ENCODE data around the gene PPIA. TPM values are rescaled to one million over a fixed set of nuclear protein-coding genes. Genes with fewer than 3 reads are reported as not detected.
A peak's percentile ranks its signal among the peaks of the same experiment; 100 is the strongest.
"Not testable (repeated sequence)": the region's sequence is repeated elsewhere in the genome, so short reads cannot be mapped to it uniquely, and the experiment has no call there.

PPIA gene
- total RNA-seq, 4 donors from 2014 or later = 1,097 to 2,167 (median 1,431) TPM

DNA sequence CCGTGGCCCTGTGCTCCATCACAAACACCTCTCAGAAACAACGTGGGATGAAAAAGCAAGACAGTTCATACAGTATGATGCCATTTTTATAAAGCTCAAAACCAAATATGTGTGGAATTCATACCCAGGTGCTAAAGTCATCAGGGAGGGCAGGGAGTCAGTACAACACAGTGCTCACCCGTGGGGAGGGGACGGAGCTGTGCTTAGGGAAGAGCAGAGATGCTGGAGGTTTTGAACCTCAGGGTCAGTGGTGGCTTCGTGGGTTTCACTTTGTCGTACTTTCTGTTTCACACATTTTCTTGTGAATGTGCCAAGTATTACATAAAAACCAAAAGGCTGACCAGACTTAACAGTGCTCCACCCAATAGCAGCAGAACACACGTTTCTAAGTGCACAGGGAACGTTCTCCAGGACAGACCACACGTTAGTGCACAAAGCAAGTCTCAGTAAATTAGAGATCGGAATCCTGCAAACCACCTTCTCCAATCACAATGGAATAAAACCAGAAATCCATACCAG lies 26.6 kb upstream of the PPIA start:
- Histone ChIP-seq H3K4me3 (peak overlapping the region in 1 of 2 donors; percentile 21), H3K9me3 (no peaks in the 10 kb centered on the region), H3K36me3 (peaks cover 0 to 32% of the 10 kb centered on the region in 2 donors), H3K27me3 (no peaks in the 10 kb centered on the region), H3K27ac (peak overlapping the region; percentile 7 to 84 (median 82)), H3K4me1 (peaks cover 0 to 41% (median 35%) of the 10 kb centered on the region in 3 donors)
- ATAC-seq = peak; percentile 71
- 6 to 10% methylated on average over 6 to 10 of the region's 10 CpGs for WGBS, 2 donors (ENCODE audit: low coverage in 1 of 2)
- peak; percentile 53 for TF ChIP-seq POLR2AphosphoS5 (IDR thresholded peaks at IDR 0.05)
- TF ChIP-seq, protein P1, sequence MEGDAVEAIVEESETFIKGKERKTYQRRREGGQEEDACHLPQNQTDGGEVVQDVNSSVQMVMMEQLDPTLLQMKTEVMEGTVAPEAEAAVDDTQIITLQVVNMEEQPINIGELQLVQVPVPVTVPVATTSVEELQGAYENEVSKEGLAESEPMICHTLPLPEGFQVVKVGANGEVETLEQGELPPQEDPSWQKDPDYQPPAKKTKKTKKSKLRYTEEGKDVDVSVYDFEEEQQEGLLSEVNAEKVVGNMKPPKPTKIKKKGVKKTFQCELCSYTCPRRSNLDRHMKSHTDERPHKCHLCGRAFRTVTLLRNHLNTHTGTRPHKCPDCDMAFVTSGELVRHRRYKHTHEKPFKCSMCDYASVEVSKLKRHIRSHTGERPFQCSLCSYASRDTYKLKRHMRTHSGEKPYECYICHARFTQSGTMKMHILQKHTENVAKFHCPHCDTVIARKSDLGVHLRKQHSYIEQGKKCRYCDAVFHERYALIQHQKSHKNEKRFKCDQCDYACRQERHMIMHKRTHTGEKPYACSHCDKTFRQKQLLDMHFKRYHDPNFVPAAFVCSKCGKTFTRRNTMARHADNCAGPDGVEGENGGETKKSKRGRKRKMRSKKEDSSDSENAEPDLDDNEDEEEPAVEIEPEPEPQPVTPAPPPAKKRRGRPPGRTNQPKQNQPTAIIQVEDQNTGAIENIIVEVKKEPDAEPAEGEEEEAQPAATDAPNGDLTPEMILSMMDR (IDR thresholded peaks at IDR 0.05) = no peak

DNA sequence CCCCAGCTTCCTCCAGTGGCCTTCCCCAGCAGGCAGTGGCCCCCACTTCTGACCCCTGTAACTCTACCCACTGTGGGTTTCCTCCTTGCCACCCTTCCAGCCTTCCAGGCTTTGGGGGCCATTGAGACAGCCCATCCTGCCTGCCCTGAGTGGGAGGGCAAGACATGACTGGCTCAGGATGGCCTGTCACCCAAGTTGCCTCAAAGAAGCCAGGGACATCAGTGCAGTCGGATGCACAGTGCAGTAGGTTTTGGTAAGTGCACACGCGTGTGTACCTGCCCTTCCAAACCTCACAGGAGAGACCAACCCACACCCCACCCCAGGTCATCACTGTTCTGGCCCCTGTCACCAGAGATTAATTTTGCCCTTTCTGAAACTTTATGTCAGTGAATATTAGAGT lies 25.1 kb upstream of the PPIA start:
- 69% methylated on average over 3 of the region's 3 CpGs; no CpG with 5 or more reads in 1 of the 2 donors for WGBS, 2 donors (ENCODE audit: low coverage in 1 of 2)
- H3K27ac ChIP-seq = peak overlapping the region in 1 of 4 donors; percentile 84
- no peak for TF ChIP-seq POLR2AphosphoS5 (IDR thresholded peaks at IDR 0.05)
- TF ChIP-seq EP300 (IDR thresholded peaks at IDR 0.05) = no peak
- TF ChIP-seq, protein P1 (IDR thresholded peaks at IDR 0.05) = no peak
- TF ChIP-seq POLR2A (IDR thresholded peaks at IDR 0.05) = no peak
- no peak for ATAC-seq
- H3K4me3 ChIP-seq = no peak overlapping the region
- H3K9me3 ChIP-seq = no peaks in the 10 kb centered on the region
- peaks cover 0 to 41% (median 35%) of the 10 kb centered on the region in 3 donors for H3K4me1 ChIP-seq
- H3K36me3 ChIP-seq = peaks cover 0 to 16% of the 10 kb centered on the region in 2 donors
- H3K27me3 ChIP-seq = no peaks in the 10 kb centered on the region

DNA sequence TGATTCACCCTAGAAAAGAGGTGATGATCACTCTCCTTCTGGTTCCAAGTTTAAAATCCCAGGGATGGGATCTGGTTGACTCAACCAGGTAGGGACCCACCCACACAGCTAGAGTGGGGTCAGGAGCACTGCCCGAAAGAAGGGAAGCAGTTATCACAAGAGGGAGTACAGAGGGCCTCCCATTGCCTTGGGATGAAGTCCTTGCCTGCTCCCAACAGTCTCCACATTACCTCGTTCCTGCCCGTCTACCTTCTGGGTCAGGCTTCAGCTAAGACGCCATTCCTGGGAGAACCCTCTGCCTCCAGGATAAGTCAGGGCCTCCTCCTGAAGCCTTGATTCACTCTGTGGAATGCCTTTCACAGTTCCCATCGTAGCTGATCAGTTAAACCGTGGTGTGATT lies 24.0 kb upstream of the PPIA start:
- peaks cover 0 to 6% of the 10 kb centered on the region in 2 donors for H3K36me3 ChIP-seq
- ATAC-seq = no peak
- H3K27ac ChIP-seq = no peak overlapping the region
- WGBS, 2 donors (ENCODE audit: low coverage in 1 of 2) = 25 to 66% methylated on average over 2 to 6 of the region's 6 CpGs
- H3K4me3 ChIP-seq = no peak overlapping the region
- peaks cover 0 to 36% (median 32%) of the 10 kb centered on the region in 3 donors for H3K4me1 ChIP-seq
- H3K9me3 ChIP-seq = no peaks in the 10 kb centered on the region
- H3K27me3 ChIP-seq = no peaks in the 10 kb centered on the region
- TF ChIP-seq POLR2A (IDR thresholded peaks at IDR 0.05) = no peak
- TF ChIP-seq EP300 (IDR thresholded peaks at IDR 0.05) = no peak
- TF ChIP-seq, protein P1 (IDR thresholded peaks at IDR 0.05) = no peak
- no peak for TF ChIP-seq POLR2AphosphoS5 (IDR thresholded peaks at IDR 0.05)

DNA sequence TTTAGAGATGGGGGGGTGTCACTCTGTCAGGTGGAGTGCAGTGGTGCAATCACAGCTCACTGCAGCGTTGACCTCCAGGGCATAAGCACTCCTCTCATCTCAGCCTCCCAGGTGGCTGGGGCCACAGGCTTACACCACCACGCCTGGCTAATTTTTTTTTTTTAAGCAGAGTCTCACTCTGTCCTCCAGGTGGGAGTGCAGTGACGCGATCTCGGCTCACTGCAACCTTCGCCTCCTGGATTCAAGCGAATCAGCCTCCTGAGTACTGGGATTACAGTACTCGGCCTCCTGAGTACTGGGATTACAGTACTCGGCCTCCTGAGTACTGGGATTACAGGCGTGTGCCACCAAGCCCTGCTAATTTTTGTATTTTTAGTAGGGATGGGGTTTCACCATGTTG lies 23.6 kb upstream of the PPIA start:
- Histone ChIP-seq H3K27ac (no peak overlapping the region), H3K4me1 (peaks cover 0 to 32% (median 28%) of the 10 kb centered on the region in 3 donors), H3K9me3 (no peaks in the 10 kb centered on the region), H3K27me3 (no peaks in the 10 kb centered on the region), H3K4me3 (no peak overlapping the region), H3K36me3 (peaks cover 0 to 1% of the 10 kb centered on the region in 2 donors)
- 71% methylated on average over 8 of the region's 10 CpGs; no CpG with 5 or more reads in 1 of the 2 donors for WGBS, 2 donors (ENCODE audit: low coverage in 1 of 2)
- no peak for ATAC-seq
- TF ChIP-seq POLR2A (IDR thresholded peaks at IDR 0.05) = no peak
- TF ChIP-seq EP300 (IDR thresholded peaks at IDR 0.05) = no peak
- TF ChIP-seq POLR2AphosphoS5 (IDR thresholded peaks at IDR 0.05) = no peak
- TF ChIP-seq, protein P1 (IDR thresholded peaks at IDR 0.05) = no peak

DNA sequence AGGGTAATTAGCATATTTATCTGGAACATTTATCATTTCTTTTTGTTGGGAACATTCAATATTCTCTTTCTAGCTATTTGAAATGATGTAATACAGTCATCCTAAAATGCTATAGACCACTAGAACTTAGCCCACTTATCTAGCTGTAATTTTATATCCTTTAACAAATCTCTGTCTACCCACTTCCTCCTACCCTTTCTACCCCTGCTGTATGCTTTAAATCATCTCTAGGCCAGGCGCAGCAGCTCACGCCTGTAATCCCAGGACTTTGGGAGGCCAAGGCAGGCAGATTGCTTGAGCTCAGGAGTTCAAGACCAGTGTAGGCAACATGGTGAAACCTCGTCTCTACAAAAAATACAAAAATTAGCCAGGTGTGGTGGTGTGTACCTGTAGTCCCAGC lies 22.0 kb upstream of the PPIA start:
- H3K9me3 ChIP-seq, H3K36me3 ChIP-seq, H3K4me3 ChIP-seq, H3K27me3 ChIP-seq, H3K27ac ChIP-seq, ATAC-seq: not testable (repeated sequence)
- H3K4me1 ChIP-seq = peaks cover 0 to 16% (median 13%) of the 10 kb centered on the region in 3 donors
- 55 to 71% methylated on average over 1 to 3 of the region's 3 CpGs for WGBS, 2 donors (ENCODE audit: low coverage in 1 of 2)

Measured in gastroesophageal sphincter (tissue), 4 donors.